Rectal smooth muscle tissue (tissue), 1 donor: Measurements from ENCODE around the gene THSD8.
A peak's percentile ranks its signal among the peaks of the same experiment; 100 is the strongest.
"Not testable (repeated sequence)": the region's sequence is repeated elsewhere in the genome, so short reads cannot be mapped to it uniquely, and the experiment has no call there.

Experiments
- H3K27ac ChIP-seq: one replicate; pipeline ENCODE4 v1.7.0; 2013; ENCODE audit warnings: low read depth, low read length, inconsistent platforms
- H3K27me3 ChIP-seq: one replicate; pipeline ENCODE4 v1.7.0; 2013; ENCODE audit warnings: low read length; ENCODE audit not compliant: control insufficient read depth, insufficient read depth
- H3K36me3 ChIP-seq: one replicate; pipeline ENCODE4 v1.7.0; 2013; ENCODE audit warnings: low read length; ENCODE audit not compliant: control insufficient read depth, insufficient read depth
- H3K4me1 ChIP-seq: one replicate; pipeline ENCODE4 v1.7.0; 2013; ENCODE audit warnings: low read length; ENCODE audit not compliant: control insufficient read depth, insufficient read depth
- H3K4me3 ChIP-seq: one replicate; pipeline ENCODE4 v1.7.0; 2013; ENCODE audit warnings: low read length
- H3K9ac ChIP-seq: one replicate; pipeline ENCODE4 v1.7.0; 2013; ENCODE audit warnings: low read length

THSD8 gene

DNA sequence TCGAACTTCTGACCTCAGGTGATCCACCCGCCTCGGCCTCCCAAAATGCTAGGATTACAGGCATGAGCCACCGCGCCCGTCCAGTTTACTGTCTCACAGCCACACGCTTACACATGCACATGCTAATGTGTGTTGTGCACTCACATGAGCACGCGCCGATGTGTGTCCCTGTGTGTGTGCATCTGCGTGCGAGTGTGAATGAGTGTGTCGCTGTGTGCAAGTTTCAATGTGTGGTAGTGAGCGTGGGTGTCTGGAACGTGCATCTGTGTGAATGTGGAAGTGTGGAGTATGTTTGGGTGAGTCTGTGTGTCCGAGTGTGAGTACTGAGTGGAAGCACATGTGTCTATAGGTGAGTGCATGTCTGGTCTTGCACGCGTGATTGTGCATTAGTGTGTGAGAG, 40.6 kb downstream of the THSD8 start:
- peaks cover 20% of the 10 kb centered on the region for H3K27me3 ChIP-seq
- no peaks in the 10 kb centered on the region for H3K36me3 ChIP-seq
- H3K27ac ChIP-seq, result no peak overlapping the region
- no peak overlapping the region for H3K9ac ChIP-seq
- H3K4me3 ChIP-seq, result no peak overlapping the region
- no peaks in the 10 kb centered on the region for H3K4me1 ChIP-seq

DNA sequence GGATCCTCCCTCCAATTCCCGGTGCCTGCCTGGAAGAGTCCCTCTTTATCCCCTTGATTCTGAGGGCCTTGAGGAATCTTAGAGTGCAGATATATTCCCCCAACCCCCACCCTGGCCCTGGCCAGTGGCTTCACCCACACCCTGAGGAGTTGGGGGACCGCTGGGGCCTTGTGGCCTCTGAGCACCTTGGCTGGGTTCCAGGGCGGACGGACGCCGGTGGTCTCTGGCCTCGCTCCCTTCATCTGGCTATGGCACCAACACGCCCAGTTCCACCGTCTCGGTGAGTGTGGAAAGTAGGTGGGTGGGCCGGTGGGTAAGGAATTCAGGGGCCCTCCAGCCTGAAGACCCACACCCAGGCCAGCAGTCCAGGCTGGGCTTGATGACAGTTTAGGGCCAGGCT, 41.5 kb downstream of the THSD8 start:
- H3K4me3 ChIP-seq, result no peak overlapping the region
- no peak overlapping the region for H3K9ac ChIP-seq
- H3K4me1 ChIP-seq, result no peaks in the 10 kb centered on the region
- no peak overlapping the region for H3K27ac ChIP-seq
- H3K36me3 ChIP-seq, result no peaks in the 10 kb centered on the region
- peaks cover 17% of the 10 kb centered on the region for H3K27me3 ChIP-seq

DNA sequence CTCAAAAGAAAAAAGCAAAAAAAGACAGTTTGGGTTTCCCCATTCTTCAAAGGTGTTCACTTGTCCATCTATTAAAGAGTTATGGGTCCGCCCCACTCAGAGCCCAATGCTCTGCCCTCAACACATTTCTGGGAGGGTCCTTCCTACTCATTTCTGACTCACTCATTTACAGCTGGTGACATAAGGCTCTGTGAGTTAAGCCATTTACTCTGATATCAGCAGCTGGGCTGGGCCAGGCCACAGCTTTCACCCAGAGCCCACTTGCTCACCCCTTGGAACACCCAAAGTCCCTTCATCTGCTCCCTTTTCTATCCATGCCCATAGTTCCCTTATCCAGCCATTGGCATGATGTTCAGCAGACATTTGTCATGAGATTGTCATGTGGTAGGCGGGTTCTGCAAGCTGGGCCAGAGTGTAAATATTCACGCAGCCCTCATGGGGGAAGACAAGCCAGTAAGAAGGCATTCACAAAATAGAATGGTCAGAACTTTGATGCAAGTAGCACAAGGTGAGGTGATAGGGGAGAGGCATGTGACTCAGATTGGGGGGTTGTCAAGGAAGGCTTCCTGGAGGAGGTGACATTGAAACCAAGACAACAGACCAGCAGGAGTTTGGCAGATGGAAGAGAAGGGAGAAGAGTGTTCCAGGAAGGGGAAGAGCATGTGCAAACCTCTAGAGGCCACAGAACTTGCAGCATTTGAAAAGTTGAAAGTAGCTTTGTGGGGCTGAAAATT, 42.3 kb downstream of the THSD8 start:
- Histone ChIP-seq H3K9ac (no peak overlapping the region), H3K4me1 (no peaks in the 10 kb centered on the region), H3K27me3 (peaks cover 12% of the 10 kb centered on the region), H3K36me3 (no peaks in the 10 kb centered on the region), H3K27ac (no peak overlapping the region), H3K4me3 (no peak overlapping the region)

DNA sequence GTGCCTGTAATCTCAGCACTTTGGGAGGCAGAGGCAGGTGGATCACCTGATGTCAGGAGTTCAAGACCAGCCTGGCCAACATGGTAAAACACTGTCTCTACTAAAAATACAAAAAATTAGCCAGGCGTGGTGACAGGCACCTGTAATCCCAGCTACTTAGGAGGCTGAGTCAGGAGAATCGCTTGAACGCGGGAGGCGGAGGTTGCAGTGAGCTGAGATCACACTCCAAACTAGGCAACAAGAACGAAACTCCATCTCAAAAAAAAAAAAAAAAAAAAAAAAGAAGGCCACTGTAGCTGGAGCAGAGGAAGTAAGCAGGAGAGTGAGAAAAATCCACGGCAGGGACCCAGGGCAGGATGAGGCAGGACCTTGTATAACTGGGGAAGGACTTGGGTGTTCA, 44.7 kb downstream of the THSD8 start:
- H3K36me3 ChIP-seq, H3K27me3 ChIP-seq, H3K9ac ChIP-seq: not testable (repeated sequence)

DNA sequence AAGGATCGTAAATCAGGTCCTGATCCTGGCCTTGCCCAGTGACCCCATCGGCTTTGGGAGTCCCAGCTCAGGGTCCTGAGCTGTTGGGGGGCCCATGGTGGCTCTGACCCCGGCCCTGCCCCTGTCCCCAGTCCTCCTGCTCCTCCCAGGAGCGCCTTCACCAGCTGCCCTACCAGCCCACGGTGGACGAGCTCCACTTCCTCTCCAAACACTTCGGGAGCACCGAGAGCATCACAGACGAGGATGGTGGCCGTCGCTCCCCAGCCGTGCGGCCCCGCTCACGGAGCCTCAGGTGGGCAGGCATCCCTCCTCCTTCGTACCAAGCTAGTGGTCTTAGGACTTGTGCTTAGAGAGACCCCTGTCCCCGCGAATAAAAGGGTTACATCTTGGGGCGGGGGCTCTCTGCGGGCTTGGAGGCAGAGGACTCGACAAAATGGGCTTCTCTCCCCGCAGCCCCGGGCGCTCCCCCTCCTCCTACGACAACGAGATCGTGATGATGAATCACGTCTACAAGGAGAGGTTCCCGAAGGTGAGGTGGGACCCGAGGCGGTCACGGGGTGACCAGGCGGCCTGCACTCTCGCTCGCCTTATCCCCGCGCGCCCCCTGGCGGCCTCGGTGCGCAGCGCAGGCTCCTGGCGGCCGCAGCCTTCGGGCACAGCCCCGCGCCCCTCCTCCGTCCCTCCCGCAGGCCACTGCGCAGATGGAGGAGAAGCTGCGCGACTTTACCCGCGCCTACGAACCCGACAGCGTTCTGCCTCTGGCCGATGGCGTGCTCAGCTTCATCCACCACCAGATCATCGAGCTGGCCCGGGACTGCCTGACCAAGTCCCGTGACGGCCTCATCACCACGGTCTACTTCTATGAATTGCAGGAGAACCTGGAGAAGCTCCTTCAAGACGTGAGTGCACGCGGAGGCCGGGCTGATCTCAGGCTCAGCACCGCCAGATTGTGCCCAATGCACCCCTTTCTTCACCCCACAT, 45.6 kb downstream of the THSD8 start:
- Histone ChIP-seq H3K27me3 (peaks cover 3% of the 10 kb centered on the region), H3K9ac (no peak overlapping the region), H3K4me1 (no peaks in the 10 kb centered on the region), H3K36me3 (no peaks in the 10 kb centered on the region), H3K4me3 (peak overlapping the region; percentile 56), H3K27ac (no peak overlapping the region)

More for the DNA sequence above, 44.7 kb downstream of the THSD8 start:
- not testable (repeated sequence) for H3K27ac ChIP-seq, H3K4me1 ChIP-seq, H3K4me3 ChIP-seq
